Right lobe of liver (tissue), 6 donors: ENCODE data around the gene NUDT6. TPM values are rescaled to one million over a fixed set of nuclear protein-coding genes. Genes with fewer than 3 reads are reported as not detected.

Source experiments
- ATAC-seq, 4 donors: fragments of 200-7000 bp; cut with Tn5 transposase; one replicate each; pipeline ENCODE4 v1.9.1; 2020; ENCODE audit warnings: mild to moderate bottlenecking in 4 of 4, moderate library complexity in 4 of 4
- DNase-seq, 3 donors: peaks; one replicate each; pipeline ENCODE4 v3.0.0-alpha.2; 2020
- H3K27ac ChIP-seq, 3 donors: fragments of 200-600 bp; one replicate each; pipeline ENCODE4 v1.8.0; 2022
- H3K27me3 ChIP-seq, 2 donors: fragments of 200-600 bp; one replicate each; pipeline ENCODE4 v1.8.0; 2022
- H3K36me3 ChIP-seq, 4 donors: fragments of 200-600 bp; sonication (generic) in 1 of 4; one replicate each; pipeline versions ENCODE4 v1.5.1 to v1.8.0; 2017 to 2022; ENCODE audit warnings: control low read depth in 1 of 4
- H3K4me1 ChIP-seq, 4 donors: fragments of 200-600 bp; sonication (generic) in 1 of 4; one replicate each; pipeline versions ENCODE4 v1.5.1 to v1.8.0; 2017 to 2022; ENCODE audit warnings: control low read depth in 1 of 4
- H3K4me3 ChIP-seq, 3 donors: fragments of 200-600 bp; one replicate each; pipeline ENCODE4 v1.8.0; 2022
- H3K9me3 ChIP-seq, 4 donors: fragments of 200-600 bp; sonication (generic) in 1 of 4; one replicate each; pipeline versions ENCODE4 v1.5.1 to v1.8.0; 2017 to 2022; ENCODE audit warnings: control low read depth in 1 of 4
- CTCF ChIP-seq, 4 donors: fragments of 200-600 bp in 3 of 4; fragments of 450-650 bp in 1 of 4; IDR thresholded peaks; one replicate each; pipeline versions ENCODE4 v1.5.1 to v1.8.0; 2016 to 2022; ENCODE audit warnings: antibody characterized with exemption in 4 of 4, mild to moderate bottlenecking in 2 of 4
- POLR2A ChIP-seq: fragments of 450-650 bp; IDR thresholded peaks from one replicate; pipeline ENCODE4 v1.6.1; 2017; ENCODE audit warnings: antibody characterized with exemption, mild to moderate bottlenecking
- WGBS: methylation state at CpG from one replicate; pipeline ENCODE4 v1.1.6; 2018; ENCODE audit warnings: low coverage, low lambda C conversion rate; ENCODE audit not compliant: insufficient coverage; ENCODE audit errors: missing lambda C conversion rate; 5-methylcytosine and 5-hydroxymethylcytosine counted together
- intact Hi-C, 2 donors: fragments of 100-400 bp; cut with DNase I; formaldehyde crosslinking; loops; one replicate each; pipeline versions ENCODE4 v1.11.2 to v1.14.1; 2022
- total RNA-seq, 6 experiments: library from RNA; depleted of rRNA in 2 of 6; stranded (reverse); fragments of >200 nt in 2 of 6; fragmentation: NEBNext Ultra II Directional in 3 of 6; extraction: Animal tissue kit (Norgen Biotek cat#: 25700) in 3 of 6; gene quantifications; one replicate each; pipeline versions ENCODE4 v1.1.0 to v1.2.4, GENCODE V29; 2016 to 2023
- donor health status: DM: no; HTN: yes; CAD: no.
- donor health status: DM: no; HTN: no; CAD: no.
- donor health status: DM: no; HTN: no; CAD: no.
- donor health status: DM: no; HTN: yes; CAD: no.
- donor health status: DM: no; HTN: yes; CAD: no.

The NUDT6 gene
- total RNA-seq, 6 experiments from 2014 or later: 8.0 to 20.5 (median 17.1) TPM

- H3K27me3 ChIP-seq: no peaks in the 10 kb centered on the region
- TF ChIP-seq CTCF (IDR thresholded peaks at IDR 0.05): no peak
- TF ChIP-seq POLR2A: no peak
- no peak overlapping the region for H3K27ac ChIP-seq
- H3K36me3 ChIP-seq: no peaks in the 10 kb centered on the region
- intact Hi-C loops: no loop called here
- ATAC-seq (no peak), DNase-seq (no peak)
- H3K4me3 ChIP-seq: no peak overlapping the region
- H3K9me3 ChIP-seq: no peaks in the 10 kb centered on the region
- peaks cover 0 to 11% (median 4%) of the 10 kb centered on the region in 4 donors for H3K4me1 ChIP-seq
- WGBS: 92% methylated on average over 3 of the region's 3 CpGs
Measured at GRCh38 chr4:122900314-122900713, 22.1 kb downstream of the NUDT6 start.

- 100% methylated on average over 5 of the region's 7 CpGs for WGBS
- intact Hi-C loops: no loop called here
- TF ChIP-seq CTCF (IDR thresholded peaks at IDR 0.05) (no peak), POLR2A (no peak)
- DNase-seq: no peak
- H3K27ac ChIP-seq: no peak overlapping the region
- no peaks in the 10 kb centered on the region for H3K9me3 ChIP-seq
- H3K4me1 ChIP-seq: peaks cover 0 to 17% (median 7%) of the 10 kb centered on the region in 4 donors
- no peaks in the 10 kb centered on the region for H3K27me3 ChIP-seq
- ATAC-seq: no peak
- H3K4me3 ChIP-seq: no peak overlapping the region
- H3K36me3 ChIP-seq: no peaks in the 10 kb centered on the region
Measured at GRCh38 chr4:122899682-122900081, 22.7 kb downstream of the NUDT6 start.

- H3K9me3 ChIP-seq: no peaks in the 10 kb centered on the region
- no peak overlapping the region for H3K27ac ChIP-seq
- DNase-seq: no peak
- peaks cover 0 to 22% (median 7%) of the 10 kb centered on the region in 4 donors for H3K4me1 ChIP-seq
- intact Hi-C loops: no loop called here
- no peak for TF ChIP-seq POLR2A
- peak in 2 of 4 donors; percentile 32 to 47 for ATAC-seq
- H3K4me3 ChIP-seq: no peak overlapping the region
- WGBS: 88% methylated on average over 1 of the region's 2 CpGs
- H3K36me3 ChIP-seq: no peaks in the 10 kb centered on the region
- no peaks in the 10 kb centered on the region for H3K27me3 ChIP-seq
Measured at GRCh38 chr4:122898370-122899150, 23.8 kb downstream of the NUDT6 start.

- H3K36me3 ChIP-seq: peaks cover 0 to 6% (median 0%) of the 10 kb centered on the region in 4 donors
- peaks cover 0 to 22% (median 7%) of the 10 kb centered on the region in 4 donors for H3K4me1 ChIP-seq
- intact Hi-C loops: no loop called here
- ATAC-seq (peak; percentile 47 to 66 (median 54)), DNase-seq (no peak)
- no peaks in the 10 kb centered on the region for H3K27me3 ChIP-seq
- H3K4me3 ChIP-seq: no peak overlapping the region
- TF ChIP-seq CTCF (IDR thresholded peaks at IDR 0.05): no peak
- TF ChIP-seq POLR2A: no peak
- peak overlapping the region in 2 of 3 donors; percentile 42 to 49 for H3K27ac ChIP-seq
- 25% methylated on average over 1 of the region's 1 CpG for WGBS
- H3K9me3 ChIP-seq: no peaks in the 10 kb centered on the region
Measured at GRCh38 chr4:122896270-122896669, 26.1 kb downstream of the NUDT6 start.

GRCh38 chr4:122895336-122895995 is 26.9 kb downstream of the NUDT6 start:
- H3K27ac ChIP-seq: peak overlapping the region in 2 of 3 donors; percentile 42 to 49
- TF ChIP-seq CTCF (IDR thresholded peaks at IDR 0.05) (no peak), POLR2A (no peak)
- H3K27me3 ChIP-seq: no peaks in the 10 kb centered on the region
- peaks cover 0 to 6% (median 0%) of the 10 kb centered on the region in 4 donors for H3K36me3 ChIP-seq
- ATAC-seq (peak; percentile 85 to 92 (median 89)), DNase-seq (no peak)
- intact Hi-C loops: no loop called here
- H3K9me3 ChIP-seq: no peaks in the 10 kb centered on the region
- WGBS: 26% methylated on average over 1 of the region's 1 CpG
- H3K4me1 ChIP-seq: peaks cover 0 to 22% (median 7%) of the 10 kb centered on the region in 4 donors
- no peak overlapping the region for H3K4me3 ChIP-seq
